H1 (cell line): ENCODE data around the gene GIPR. TPM values are rescaled to one million over a fixed set of nuclear protein-coding genes. Genes with fewer than 3 reads are reported as not detected.

Experiments used
- CTBP2 ChIP-seq: IDR thresholded peaks from 2 replicates; pipeline ENCODE4 v1.7.0; 2011; ENCODE audit warnings: borderline replicate concordance, mild to moderate bottlenecking, moderate library complexity, mixed read lengths, low read length; ENCODE audit not compliant: insufficient read depth, insufficient read length
- ZNF274 ChIP-seq: IDR thresholded peaks from 2 replicates; pipeline ENCODE4 v1.7.0; 2012; ENCODE audit warnings: low read length, borderline replicate concordance; ENCODE audit errors: extremely low read depth
- polyA plus RNA-seq, 7 experiments: library from polyadenylated mRNA; depleted of rRNA in 3 of 7; stranded (reverse) in 5 of 7; unstranded in 2 of 7; fragments of >200 nt in 5 of 7; fragments of 200-250 nt in 2 of 7; gene quantifications; 1 replicate in 5 of 7; 2 replicates in 1 of 7; 4 replicates in 1 of 7; pipeline versions ENCODE4 v1.2.1 to v1.2.3, GENCODE V29; 2011 to 2013; ENCODE audit warnings: missing spikeins in 2 of 7, mixed read lengths in 2 of 7
- total RNA-seq: library from RNA; stranded (reverse); fragmentation: NEBNext Ultra II Directional; extraction: Animal tissue kit (Norgen Biotek cat#: 25700); gene quantifications from 2 replicates; pipeline ENCODE4 v1.2.1, GENCODE V29; 2021

Gene GIPR
- total and polyA plus RNA-seq, 2 of the 8 experiments (the other 6 are each of a cell fraction or from before 2014, with no cell fraction given) = 0.42 to 1.3 TPM

GRCh38 chr19:45660636-45661035 lies 7.4 kb upstream of the GIPR start (continued):
- TF ChIP-seq CTBP2 = no peak
- no peak for TF ChIP-seq ZNF274
